HepG2 (cell line): ENCODE measurements around the gene NME9. TPM values are rescaled to one million over a fixed set of nuclear protein-coding genes. Genes with fewer than 3 reads are reported as not detected.

Experiments used
- ATAC-seq: fragments of 200-7000 bp; cut with Tn5 transposase; 3 replicates; pipeline ENCODE4 v1.9.1; 2020; ENCODE audit warnings: mild to moderate bottlenecking, moderate library complexity
- BruUV-seq: library from RNA; stranded (reverse); fragments of 400-500 nt; replicated peaks from 2 replicates; lab custom pipeline; 2021; lab: Mats Ljungman, UMichigan
- CTCF ChIA-PET: fragments of 300-600 bp; formaldehyde crosslinking; extraction: SDS; loops from one replicate; lab custom pipeline; 2021; ENCODE audit warnings: low total read pairs, inconsistent platforms, low intra/inter-chr PET ratio; lab: Yijun Ruan, JAX
- POLR2A ChIA-PET: fragments of 350-600 bp; sonication (Branson Sonifier 250); formaldehyde crosslinking; loops from one replicate; lab custom pipeline; 2020; ENCODE audit warnings: antibody characterized with exemption, inconsistent platforms; lab: Yijun Ruan, JAX
- DNase-seq: peaks from one replicate; pipeline ENCODE4 v3.0.0-alpha.2; 2015; ENCODE audit warnings: low spot score
- FAIRE-seq: peaks from 3 replicates; lab custom pipeline; 2011; peaks lifted over from hg19 to GRCh38; lab: Jason Lieb, UNC
- H2AFZ ChIP-seq: one replicate; pipeline ENCODE4 v1.6.1; 2011; ENCODE audit warnings: low read length, inconsistent platforms
- H3K27ac ChIP-seq: fragments of 300-600 bp; 3 replicates; pipeline ENCODE4 v1.8.0; 2011; ENCODE audit warnings: mixed run types, mild to moderate bottlenecking, mixed read lengths, low read length, inconsistent platforms; ENCODE audit not compliant: insufficient read depth; ENCODE audit errors: extremely low read length
- H3K27me3 ChIP-seq, 2 experiments: fragments of 200-600 bp in 1 of 2; 2 replicates in 1 of 2; 3 replicates in 1 of 2; pipeline versions ENCODE4 v1.6.0 to v1.8.0; 2011; ENCODE audit warnings: low read length in 2 of 2, mild to moderate bottlenecking in 2 of 2, moderate library complexity in 2 of 2, inconsistent platforms in 1 of 2; ENCODE audit not compliant: insufficient read depth in 2 of 2, control insufficient read depth in 1 of 2
- H3K36me3 ChIP-seq, 2 experiments: fragments of 200-600 bp in 1 of 2; replicated peaks in 1 of 2; 2 replicates in 1 of 2; 3 replicates in 1 of 2; pipeline versions ENCODE4 v1.5.1 to v1.8.0; 2011; ENCODE audit warnings: low read length in 2 of 2, inconsistent platforms in 1 of 2; ENCODE audit not compliant: insufficient read depth in 2 of 2, control insufficient read depth in 1 of 2
- H3K4me1 ChIP-seq: 2 replicates; pipeline ENCODE4 v1.5.1; 2012; ENCODE audit warnings: low read length, inconsistent platforms; ENCODE audit not compliant: insufficient read depth
- H3K4me2 ChIP-seq: 2 replicates; pipeline ENCODE4 v1.6.0; 2011; ENCODE audit warnings: low read depth, low read length, inconsistent platforms
- H3K4me3 ChIP-seq, 3 experiments: fragments of 200-600 bp in 1 of 3; sonication (generic), shearing (Covaris generic) in 1 of 3; replicated peaks in 1 of 3; 2 replicates each; pipeline ENCODE4 v1.5.1; 2011 to 2016; ENCODE audit warnings: low read length in 3 of 3, inconsistent platforms in 2 of 3, low read depth in 2 of 3, mild to moderate bottlenecking in 2 of 3, control low read depth in 1 of 3, mixed read lengths in 1 of 3; ENCODE audit not compliant: insufficient read depth in 1 of 3
- H3K79me2 ChIP-seq: one replicate; pipeline ENCODE4 v1.6.1; 2011; ENCODE audit warnings: low read length, inconsistent platforms; ENCODE audit not compliant: insufficient read depth
- H3K9ac ChIP-seq: 2 replicates; pipeline ENCODE4 v1.6.0; 2011; ENCODE audit warnings: mild to moderate bottlenecking, low read depth, low read length, inconsistent platforms; ENCODE audit not compliant: insufficient read depth
- H3K9me3 ChIP-seq: 2 replicates; pipeline ENCODE4 v1.5.1; 2012; ENCODE audit warnings: mild to moderate bottlenecking, low read length
- H4K20me1 ChIP-seq: 2 replicates; pipeline ENCODE4 v1.6.0; 2011; ENCODE audit warnings: inconsistent platforms, mild to moderate bottlenecking, low read length, moderate library complexity; ENCODE audit not compliant: insufficient read depth
- ARHGAP35 ChIP-seq: sonication (generic); formaldehyde crosslinking; IDR thresholded peaks from 2 replicates; pipeline ENCODE4 v1.9.0; 2022; ENCODE audit warnings: mild to moderate bottlenecking, inconsistent platforms, moderate library complexity, missing genetic modification reagents, borderline replicate concordance
- CHD2 ChIP-seq: IDR thresholded peaks from 2 replicates; pipeline ENCODE4 v1.6.1; 2011; ENCODE audit warnings: low read depth, low read length, improper control_type of control experiment
- GATA4 ChIP-seq: sonication (generic); IDR thresholded peaks from 2 replicates; pipeline ENCODE4 v1.6.1; 2016; ENCODE audit warnings: antibody characterized with exemption, low read depth, borderline replicate concordance
- GATAD1 ChIP-seq: IDR thresholded peaks from 2 replicates; pipeline ENCODE4 v1.6.1; 2016; ENCODE audit warnings: missing genetic modification reagents, missing compliant biosample characterization
- NFYB ChIP-seq: sonication (generic); formaldehyde crosslinking; IDR thresholded peaks from 2 replicates; pipeline ENCODE4 v1.4.0; 2020; ENCODE audit warnings: missing genetic modification reagents
- SP2 ChIP-seq: sonication (generic); formaldehyde crosslinking; IDR thresholded peaks from 2 replicates; pipeline ENCODE4 v1.5.1; 2020; ENCODE audit warnings: mild to moderate bottlenecking, missing genetic modification reagents
- ZFP82 ChIP-seq: sonication (generic); formaldehyde crosslinking; IDR thresholded peaks from 2 replicates; pipeline ENCODE4 v1.5.1; 2020; ENCODE audit warnings: mild to moderate bottlenecking, missing genetic modification reagents, borderline replicate concordance
- ZNF136 ChIP-seq: sonication (generic); formaldehyde crosslinking; IDR thresholded peaks from 2 replicates; pipeline ENCODE4 v1.8.1; 2022; ENCODE audit warnings: low read depth, mild to moderate bottlenecking, moderate library complexity, missing genetic modification reagents
- ZNF263 ChIP-seq: sonication (generic); formaldehyde crosslinking; IDR thresholded peaks from 2 replicates; pipeline ENCODE4 v1.4.0; 2020; ENCODE audit warnings: missing genetic modification reagents
- ZNF331 ChIP-seq: sonication (generic); formaldehyde crosslinking; IDR thresholded peaks from 2 replicates; pipeline ENCODE4 v1.4.0; 2020; ENCODE audit warnings: missing genetic modification reagents
- WGBS: methylation state at CpG from one replicate; pipeline ENCODE4 v1.1.6; 2017; ENCODE audit warnings: low lambda C conversion rate; 5-methylcytosine and 5-hydroxymethylcytosine counted together
- in situ Hi-C: cut with HindIII; loops from 2 replicates; pipeline ENCODE4 v1.10.0; 2017; ENCODE audit warnings: low pct_unique_long_range_greater_than_20kb; ENCODE audit not compliant: extremely low pct_ligation_motif_present
- intact Hi-C: fragments of 100-400 bp; cut with micrococcal nuclease; formaldehyde crosslinking; loops from one replicate; pipeline ENCODE4 v1.10.0; 2022; ENCODE audit not compliant: unreplicated experiment
- polyA plus RNA-seq, 8 experiments: library from polyadenylated mRNA; depleted of rRNA in 3 of 8; stranded (reverse) in 7 of 8; unstranded in 1 of 8; fragments of >200 nt; fragmentation: Illumina TruSeq in 4 of 8; extraction: Trizol in 4 of 8; gene quantifications; 2 replicates each; pipeline versions ENCODE4 v1.2.1 to v1.2.3, GENCODE V29; 2011 to 2016; ENCODE audit warnings: low read depth in 4 of 8, missing spikeins in 1 of 8, mixed read lengths in 1 of 8; ENCODE audit not compliant: insufficient read depth in 1 of 8
- total RNA-seq, 5 experiments: library from RNA; depleted of rRNA; stranded (reverse); fragments of >200 nt; fragmentation: Illumina TruSeq; extraction: Trizol; gene quantifications; 2 replicates each; pipeline ENCODE4 v1.2.3, GENCODE V29; 2016; ENCODE audit warnings: low read depth in 1 of 5
- TF ChIP-seq, protein P1 (sequence below): sonication (generic); formaldehyde crosslinking; IDR thresholded peaks from 2 replicates; pipeline ENCODE4 v1.5.0; 2020; ENCODE audit warnings: mild to moderate bottlenecking, missing genetic modification reagents
- TF ChIP-seq, protein P2 (sequence below): IDR thresholded peaks from 2 replicates; pipeline ENCODE4 v1.6.1; 2018; ENCODE audit warnings: missing genetic modification reagents, mild to moderate bottlenecking, missing compliant biosample characterization
- TF ChIP-seq, protein P3 (sequence below): sonication (generic); formaldehyde crosslinking; IDR thresholded peaks from 2 replicates; pipeline ENCODE4 v1.5.1; 2020; ENCODE audit warnings: missing genetic modification reagents, mild to moderate bottlenecking, borderline replicate concordance

NME9 gene
- total and polyA plus RNA-seq, 2 of the 13 experiments (the other 11 are each of a cell fraction or from before 2014, with no cell fraction given): not detected

DNA sequence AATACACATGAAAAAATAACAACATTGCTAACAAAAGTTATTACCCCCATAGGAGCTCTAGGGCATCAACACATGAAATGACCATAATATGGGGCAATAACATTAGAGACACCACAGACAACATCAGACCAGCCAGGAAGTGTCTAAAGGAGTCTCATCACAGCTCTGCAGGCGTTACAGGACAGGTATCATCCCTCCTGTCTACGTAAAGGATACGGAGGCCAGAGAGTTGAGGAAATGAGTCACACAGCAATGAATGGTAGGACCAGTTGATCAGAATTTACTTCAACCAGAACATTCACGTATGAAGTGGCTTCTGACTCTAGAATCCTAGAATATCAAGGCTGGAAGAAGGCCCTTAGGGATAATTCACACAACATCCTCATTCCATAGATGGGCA is 1.8 kb downstream of the NME9 start:
- intact Hi-C loops (loop anchor here (5.0 kb wide), 1 partner anchor 61 kb away; no protein-coding TSS in a partner anchor), in situ Hi-C loops (loop anchor here (10.0 kb wide), 1 partner anchor 143 kb away; the partner anchor contains the start of gene ARMC8)
- no peak for ATAC-seq
- Histone ChIP-seq H3K27ac (no peak overlapping the region), H3K4me1 (peaks cover 14% of the 10 kb centered on the region), H3K4me2 (no peak overlapping the region), H2AFZ (no peak overlapping the region), H3K9ac (no peak overlapping the region), H3K27me3 (0 out of 5 replicates have a peak, but pooled peaks cover 1 to 4% of the 10 kb centered on the region in 2 experiments)
- ChIA-PET CTCF (no interaction called here), POLR2A (no interaction called here)
- DNase-seq: no peak
- no peak for FAIRE-seq
- WGBS: 59% methylated on average over 4 of the region's 4 CpGs
- TF ChIP-seq ZNF331: no peak
- no peak for TF ChIP-seq GATA4
- TF ChIP-seq ZFP82 (CRISPR knock-in tag): no peak
- no peak for TF ChIP-seq NFYB (CRISPR knock-in tag)
- TF ChIP-seq, protein P1, sequence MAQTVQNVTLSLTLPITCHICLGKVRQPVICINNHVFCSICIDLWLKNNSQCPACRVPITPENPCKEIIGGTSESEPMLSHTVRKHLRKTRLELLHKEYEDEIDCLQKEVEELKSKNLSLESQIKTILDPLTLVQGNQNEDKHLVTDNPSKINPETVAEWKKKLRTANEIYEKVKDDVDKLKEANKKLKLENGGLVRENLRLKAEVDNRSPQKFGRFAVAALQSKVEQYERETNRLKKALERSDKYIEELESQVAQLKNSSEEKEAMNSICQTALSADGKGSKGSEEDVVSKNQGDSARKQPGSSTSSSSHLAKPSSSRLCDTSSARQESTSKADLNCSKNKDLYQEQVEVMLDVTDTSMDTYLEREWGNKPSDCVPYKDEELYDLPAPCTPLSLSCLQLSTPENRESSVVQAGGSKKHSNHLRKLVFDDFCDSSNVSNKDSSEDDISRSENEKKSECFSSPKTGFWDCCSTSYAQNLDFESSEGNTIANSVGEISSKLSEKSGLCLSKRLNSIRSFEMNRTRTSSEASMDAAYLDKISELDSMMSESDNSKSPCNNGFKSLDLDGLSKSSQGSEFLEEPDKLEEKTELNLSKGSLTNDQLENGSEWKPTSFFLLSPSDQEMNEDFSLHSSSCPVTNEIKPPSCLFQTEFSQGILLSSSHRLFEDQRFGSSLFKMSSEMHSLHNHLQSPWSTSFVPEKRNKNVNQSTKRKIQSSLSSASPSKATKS (CRISPR knock-in tag): no peak
- no peak for TF ChIP-seq ZNF136 (CRISPR knock-in tag)
- TF ChIP-seq ARHGAP35: no peak
- no peak for TF ChIP-seq ZNF263 (CRISPR knock-in tag)
- TF ChIP-seq, protein P2, sequence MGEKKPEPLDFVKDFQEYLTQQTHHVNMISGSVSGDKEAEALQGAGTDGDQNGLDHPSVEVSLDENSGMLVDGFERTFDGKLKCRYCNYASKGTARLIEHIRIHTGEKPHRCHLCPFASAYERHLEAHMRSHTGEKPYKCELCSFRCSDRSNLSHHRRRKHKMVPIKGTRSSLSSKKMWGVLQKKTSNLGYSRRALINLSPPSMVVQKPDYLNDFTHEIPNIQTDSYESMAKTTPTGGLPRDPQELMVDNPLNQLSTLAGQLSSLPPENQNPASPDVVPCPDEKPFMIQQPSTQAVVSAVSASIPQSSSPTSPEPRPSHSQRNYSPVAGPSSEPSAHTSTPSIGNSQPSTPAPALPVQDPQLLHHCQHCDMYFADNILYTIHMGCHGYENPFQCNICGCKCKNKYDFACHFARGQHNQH (CRISPR knock-in tag): no peak
- no peak for TF ChIP-seq SP2 (CRISPR knock-in tag)
- TF ChIP-seq CHD2: no peak
- TF ChIP-seq GATAD1: no peak
- TF ChIP-seq, protein P3, sequence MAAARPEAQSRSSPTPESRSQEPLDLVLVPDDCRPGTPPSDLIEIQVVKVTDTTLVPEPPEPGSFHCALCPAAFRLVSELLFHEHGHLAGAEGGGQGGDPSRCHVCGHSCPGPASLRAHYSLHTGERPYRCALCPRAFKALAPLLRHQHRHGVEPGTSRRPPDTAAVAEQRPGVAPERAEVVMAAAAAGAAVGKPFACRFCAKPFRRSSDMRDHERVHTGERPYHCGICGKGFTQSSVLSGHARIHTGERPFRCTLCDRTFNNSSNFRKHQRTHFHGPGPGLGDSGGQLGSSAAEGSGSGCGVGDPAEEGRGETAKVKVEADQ (CRISPR knock-in tag): no peak
- TF ChIP-seq, all 625 proteins: peak for 0
- no peaks in the 10 kb centered on the region for H3K9me3 ChIP-seq
- H3K36me3 ChIP-seq: no peaks in the 10 kb centered on the region
- H4K20me1 ChIP-seq: no peaks in the 10 kb centered on the region
- H3K4me3 ChIP-seq: no peak overlapping the region
- H3K79me2 ChIP-seq: no peaks in the 10 kb centered on the region
- no TSS peak for BruUV-seq
